DOHH2 (cell line): ENCODE measurements around the gene BHLHE23.
A peak's percentile ranks its signal among the peaks of the same experiment; 100 is the strongest.

ENCODE experiments used
- H3F3A ChIP-seq: fragments of 200-600 bp; sonication (generic), shearing (Covaris generic); 2 replicates; pipeline ENCODE4 v1.6.0; 2016; ENCODE audit warnings: antibody characterized with exemption, mild to moderate bottlenecking; ENCODE audit not compliant: control insufficient read depth, insufficient read depth
- H3K27ac ChIP-seq: fragments of 200-600 bp; sonication (generic); 2 replicates; pipeline ENCODE4 v1.5.1; 2014; ENCODE audit warnings: low read depth, mild to moderate bottlenecking, low read length, moderate library complexity
- H3K27me3 ChIP-seq: fragments of 200-600 bp; sonication (generic); 2 replicates; pipeline ENCODE4 v1.6.1; 2014; ENCODE audit warnings: mild to moderate bottlenecking, low read length, mixed read lengths; ENCODE audit not compliant: control insufficient read depth
- H3K36me3 ChIP-seq: fragments of 200-600 bp; sonication (generic); 2 replicates; pipeline ENCODE4 v1.6.1; 2014; ENCODE audit warnings: mild to moderate bottlenecking, low read length, moderate library complexity, mixed read lengths; ENCODE audit not compliant: control insufficient read depth
- H3K4me1 ChIP-seq: fragments of 200-600 bp; sonication (generic); 2 replicates; pipeline ENCODE4 v1.6.1; 2014; ENCODE audit warnings: mild to moderate bottlenecking, low read length, mixed read lengths; ENCODE audit not compliant: control insufficient read depth
- H3K4me2 ChIP-seq: fragments of 200-600 bp; sonication (generic); 2 replicates; pipeline ENCODE4 v1.6.0; 2014; ENCODE audit warnings: mild to moderate bottlenecking, low read length, moderate library complexity
- H3K4me3 ChIP-seq: fragments of 200-600 bp; sonication (generic); 2 replicates; pipeline ENCODE4 v1.5.1; 2014; ENCODE audit warnings: mild to moderate bottlenecking, low read length, mixed read lengths
- H3K79me2 ChIP-seq: fragments of 200-600 bp; sonication (generic); 2 replicates; pipeline ENCODE4 v1.6.1; 2014; ENCODE audit warnings: mild to moderate bottlenecking, low read length, mixed read lengths; ENCODE audit not compliant: control insufficient read depth
- H3K9me2 ChIP-seq: fragments of 200-600 bp; sonication (generic); replicated peaks from 2 replicates; pipeline ENCODE4 v1.6.1; 2014; ENCODE audit warnings: mild to moderate bottlenecking, low read length, mixed read lengths; ENCODE audit not compliant: control insufficient read depth
- H3K9me3 ChIP-seq: fragments of 200-600 bp; sonication (generic); 2 replicates; pipeline ENCODE4 v1.6.1; 2014; ENCODE audit warnings: antibody characterized with exemption, low read length, mixed read lengths; ENCODE audit not compliant: control insufficient read depth, insufficient read depth
- H4K20me1 ChIP-seq: fragments of 200-600 bp; sonication (generic); 2 replicates; pipeline ENCODE4 v1.6.0; 2014; ENCODE audit warnings: low read depth, mild to moderate bottlenecking, antibody characterized with exemption, low read length, moderate library complexity; ENCODE audit not compliant: control insufficient read depth, insufficient read depth
- CTCF ChIP-seq: fragments of 200-600 bp; sonication (generic); IDR thresholded peaks from one replicate; pipeline ENCODE4 v1.5.1; 2014; ENCODE audit warnings: antibody characterized with exemption, mild to moderate bottlenecking, low read depth, low read length; ENCODE audit not compliant: poor library complexity, severe bottlenecking
- EZH2phosphoT487 ChIP-seq: fragments of 200-600 bp; sonication (generic); IDR thresholded peaks from 2 replicates; pipeline ENCODE4 v1.6.1; 2017; ENCODE audit warnings: borderline replicate concordance, mild to moderate bottlenecking, antibody characterized with exemption, low read length, moderate library complexity, mixed read lengths

BHLHE23 gene

GRCh38 chr20:63027922-63028389 is 21.2 kb upstream of the BHLHE23 start:
- Histone ChIP-seq H3K4me2 (peak overlapping the region; percentile 97), H3K79me2 (peaks cover 16% of the 10 kb centered on the region), H3K4me1 (peaks cover 79% of the 10 kb centered on the region), H3K27me3 (no peaks in the 10 kb centered on the region), H4K20me1 (0 out of 2 replicates have a peak, but pooled peaks cover 5% of the 10 kb centered on the region), H3K27ac (peak overlapping the region; percentile 84), H3K4me3 (peak overlapping the region; percentile 68), H3K9me2 (no peaks in the 10 kb centered on the region), H3K36me3 (peaks cover 8% of the 10 kb centered on the region; the same call in 1 of the 2 replicates), H3K9me3 (no peaks in the 10 kb centered on the region), H3F3A (peaks cover 6% of the 10 kb centered on the region; the same call in 1 of the 2 replicates)
- peak; percentile 11 for TF ChIP-seq CTCF
- TF ChIP-seq EZH2phosphoT487, result no peak

GRCh38 chr20:63027221-63027921 is 20.6 kb upstream of the BHLHE23 start:
- TF ChIP-seq CTCF (no peak), EZH2phosphoT487 (no peak)
- 0 out of 2 replicates have a peak, but pooled peaks cover 5% of the 10 kb centered on the region for H4K20me1 ChIP-seq
- peaks cover 21% of the 10 kb centered on the region for H3K79me2 ChIP-seq
- H3K9me2 ChIP-seq, result no peaks in the 10 kb centered on the region
- no peaks in the 10 kb centered on the region for H3K9me3 ChIP-seq
- no peaks in the 10 kb centered on the region for H3K27me3 ChIP-seq
- no peak overlapping the region for H3K27ac ChIP-seq
- peak overlapping the region; percentile 97 for H3K4me2 ChIP-seq
- H3F3A ChIP-seq, result no peaks in the 10 kb centered on the region; the same call in 1 of the 2 replicates
- no peak overlapping the region for H3K4me3 ChIP-seq
- H3K4me1 ChIP-seq, result peaks cover 73% of the 10 kb centered on the region
- H3K36me3 ChIP-seq, result peaks cover 8% of the 10 kb centered on the region; the same call in 1 of the 2 replicates

GRCh38 chr20:63026582-63027165 is 19.9 kb upstream of the BHLHE23 start:
- H3K27ac ChIP-seq, result no peak overlapping the region
- peaks cover 26% of the 10 kb centered on the region for H3K79me2 ChIP-seq
- peaks cover 66% of the 10 kb centered on the region for H3K4me1 ChIP-seq
- no peaks in the 10 kb centered on the region; the same call in 1 of the 2 replicates for H3F3A ChIP-seq
- H3K36me3 ChIP-seq, result peaks cover 8% of the 10 kb centered on the region; the same call in 1 of the 2 replicates
- TF ChIP-seq EZH2phosphoT487 (no peak), CTCF (no peak)
- no peaks in the 10 kb centered on the region for H3K9me3 ChIP-seq
- H3K27me3 ChIP-seq, result no peaks in the 10 kb centered on the region
- H3K9me2 ChIP-seq, result no peaks in the 10 kb centered on the region
- H3K4me3 ChIP-seq, result no peak overlapping the region
- H4K20me1 ChIP-seq, result 0 out of 2 replicates have a peak, but pooled peaks cover 5% of the 10 kb centered on the region
- no peak overlapping the region for H3K4me2 ChIP-seq
